DMS79 treated with DMSO at 0.1 percent for 48 hours (cell line): ENCODE measurements around the gene ULK2.
A peak's percentile ranks its signal among the peaks of the same experiment; 100 is the strongest.
"Not testable (repeated sequence)": the region's sequence is repeated elsewhere in the genome, so short reads cannot be mapped to it uniquely, and the experiment has no call there.

ENCODE experiments used
- DNase-seq: peaks from one replicate; lab custom pipeline; 2025; lab: John Stamatoyannopoulos, UW

ULK2 gene

GRCh38 chr17:19766421-19767270, 101.1 kb downstream of the ULK2 start:
- peak; percentile 20 for DNase-seq

DNA sequence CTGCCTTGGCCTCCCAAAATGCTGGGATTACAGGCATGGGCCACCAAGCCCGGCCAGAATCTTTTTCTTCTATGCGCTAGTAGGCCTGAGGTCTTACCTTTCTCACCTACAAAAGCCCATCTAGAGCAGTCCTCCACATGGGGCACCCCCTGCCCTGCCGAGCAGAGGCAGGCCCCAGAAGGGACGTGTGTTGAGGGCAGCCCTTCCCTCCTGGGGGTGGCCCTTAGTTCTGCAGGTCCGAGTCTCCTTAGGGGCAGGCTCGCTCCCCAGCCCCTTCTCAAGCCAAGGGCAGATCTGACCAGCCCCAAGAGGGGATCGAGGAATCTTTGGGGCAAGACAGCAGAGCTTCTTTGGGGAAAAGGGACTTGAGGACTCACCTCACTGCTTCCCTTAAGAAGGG, 101.7 kb downstream of the ULK2 start:
- DNase-seq: no peak

DNA sequence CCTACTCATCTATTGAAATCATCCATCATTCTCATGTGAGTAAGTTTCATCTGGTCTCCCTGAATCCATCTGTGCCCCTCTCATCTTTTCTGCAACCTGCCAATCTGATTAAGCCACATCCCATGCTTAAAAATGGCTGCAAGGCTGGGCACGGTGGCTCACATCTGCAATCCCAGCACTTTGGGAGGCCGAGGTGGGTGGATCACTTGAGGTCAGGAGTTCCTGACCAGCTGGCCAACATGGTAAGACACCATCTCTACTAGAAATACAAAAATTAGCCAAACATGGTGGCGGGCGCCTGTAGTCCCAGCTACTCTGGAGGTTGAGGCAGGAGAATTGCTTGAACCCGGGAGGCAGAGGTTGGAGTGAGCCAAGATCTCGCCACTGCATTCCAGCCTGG, 103.7 kb downstream of the ULK2 start:
- DNase-seq: not testable (repeated sequence)

- no peak for DNase-seq
Measured at GRCh38 chr17:19763416-19763815, 104.3 kb downstream of the ULK2 start.

GRCh38 chr17:19762515-19762961, 105.2 kb downstream of the ULK2 start:
- no peak for DNase-seq

DNA sequence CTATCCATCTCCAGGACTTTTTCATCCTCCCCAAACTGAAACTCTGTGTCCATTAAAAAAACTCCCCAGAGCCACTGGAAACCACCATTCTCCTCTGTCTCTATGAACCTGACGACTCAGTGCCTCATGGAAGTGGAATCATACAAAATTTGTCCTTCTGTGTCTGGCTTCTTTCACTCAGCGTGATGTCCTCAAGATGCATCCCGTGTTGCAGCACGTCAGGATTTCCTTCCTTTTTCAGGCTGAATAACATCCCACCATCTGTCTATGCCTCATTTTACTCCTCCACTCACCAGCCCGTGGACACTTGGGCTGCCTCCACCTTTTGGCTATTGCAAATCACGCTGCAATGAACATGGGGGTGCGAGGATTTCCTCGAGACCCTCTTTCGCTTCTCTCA, 107.0 kb downstream of the ULK2 start:
- no peak for DNase-seq

DNA sequence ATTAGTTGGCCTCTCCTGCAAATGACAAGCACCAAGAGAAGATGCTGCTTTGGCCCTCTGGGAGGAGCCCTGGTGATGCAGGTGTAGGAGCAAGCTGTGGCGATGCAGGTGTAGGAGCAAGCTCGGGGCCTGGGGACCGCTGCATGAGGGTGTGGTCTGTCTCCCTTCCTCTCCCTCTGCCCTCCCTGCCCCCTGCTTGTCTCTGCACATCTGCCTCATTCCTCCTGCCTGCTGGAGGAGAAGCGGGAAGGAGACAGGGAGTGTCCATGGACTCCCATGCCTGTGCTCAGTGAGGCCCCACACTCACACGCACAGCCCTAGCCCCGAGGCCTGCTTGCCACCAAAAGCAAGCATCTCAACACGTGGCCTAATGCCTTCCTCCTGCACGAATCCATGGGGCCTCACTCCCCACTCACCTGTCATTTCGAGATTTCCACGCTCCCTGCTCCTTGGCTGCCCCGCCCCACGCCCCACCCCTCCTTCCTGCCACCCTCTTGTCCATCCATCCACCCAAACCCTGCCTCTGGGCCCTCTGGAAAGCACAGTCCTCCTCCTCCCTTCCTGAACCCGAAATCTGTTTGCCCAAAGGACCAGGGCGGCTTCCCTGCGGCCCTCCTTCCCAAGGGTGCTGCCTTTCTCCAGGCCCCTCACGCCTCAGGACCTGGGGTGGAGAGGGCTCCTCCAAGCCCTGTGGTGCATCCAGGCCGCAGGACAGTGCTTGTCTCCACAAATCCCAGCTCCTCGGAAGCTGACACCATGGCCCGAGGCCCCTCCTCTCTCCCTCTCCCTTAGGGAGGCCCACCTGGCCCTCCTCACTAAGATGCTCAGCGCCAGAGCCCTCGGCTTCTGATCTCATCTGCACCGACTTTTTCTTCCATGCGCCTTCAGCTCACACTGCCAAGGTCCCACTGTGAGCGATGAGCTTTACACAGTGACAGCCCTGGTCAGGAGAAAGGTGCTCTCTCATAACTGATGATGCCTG, 107.9 kb downstream of the ULK2 start:
- DNase-seq: no peak

GRCh38 chr17:19757536-19758180, 110.1 kb downstream of the ULK2 start:
- DNase-seq: no peak

GRCh38 chr17:19756546-19756945, 111.2 kb downstream of the ULK2 start:
- no peak for DNase-seq

DNA sequence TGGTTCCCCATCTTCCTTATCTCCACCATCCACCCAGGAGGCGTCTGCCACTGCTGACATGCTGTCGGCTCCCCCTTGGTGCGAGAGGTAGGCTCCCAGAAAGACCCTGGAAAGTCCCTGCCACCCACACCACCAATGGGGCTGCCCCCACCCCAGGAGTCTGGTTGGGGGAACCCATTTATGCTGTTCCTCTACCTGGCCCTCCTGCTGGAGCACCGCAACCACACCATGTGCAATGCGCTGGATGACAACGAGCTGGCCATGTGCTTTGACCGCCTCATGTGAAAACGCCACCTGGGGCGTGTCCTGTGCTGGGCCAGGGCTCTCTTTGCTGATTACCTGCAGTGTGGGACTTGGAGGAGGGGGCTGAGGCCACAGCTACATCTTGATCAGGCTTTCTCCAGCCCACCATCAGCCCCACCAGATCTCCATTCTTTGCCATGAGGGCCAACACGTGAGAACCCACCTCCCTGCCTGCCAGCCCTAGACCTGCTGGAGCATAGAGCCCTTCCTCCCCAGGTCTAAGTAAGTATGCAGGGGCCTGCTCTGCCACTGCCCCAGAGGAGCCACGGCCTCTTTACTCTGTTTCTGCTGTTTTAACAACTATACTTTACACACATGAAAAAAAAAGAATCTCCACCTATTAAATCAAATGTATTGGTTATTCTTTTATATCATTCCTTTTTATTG, 111.8 kb downstream of the ULK2 start:
- no peak for DNase-seq

DNA sequence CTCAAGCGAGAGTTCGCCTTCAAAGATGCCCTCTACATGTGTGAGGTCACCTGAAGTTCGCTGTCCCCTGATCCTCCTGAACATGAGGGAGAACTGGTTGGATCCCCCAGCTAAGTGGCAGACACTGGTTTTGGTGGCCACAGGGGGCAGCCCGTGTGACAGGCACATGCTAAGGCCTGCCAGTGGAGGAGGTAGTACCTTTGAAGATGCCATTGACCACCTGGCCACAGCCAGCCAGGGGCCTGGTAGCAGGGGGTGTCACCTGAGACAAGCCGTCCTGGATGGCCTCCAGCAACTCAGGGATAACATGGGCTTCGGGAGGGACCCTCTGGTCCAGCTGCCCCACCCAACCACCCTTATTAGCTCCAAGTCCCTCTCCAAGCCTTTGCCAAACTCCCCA, 112.3 kb downstream of the ULK2 start:
- no peak for DNase-seq

DNA sequence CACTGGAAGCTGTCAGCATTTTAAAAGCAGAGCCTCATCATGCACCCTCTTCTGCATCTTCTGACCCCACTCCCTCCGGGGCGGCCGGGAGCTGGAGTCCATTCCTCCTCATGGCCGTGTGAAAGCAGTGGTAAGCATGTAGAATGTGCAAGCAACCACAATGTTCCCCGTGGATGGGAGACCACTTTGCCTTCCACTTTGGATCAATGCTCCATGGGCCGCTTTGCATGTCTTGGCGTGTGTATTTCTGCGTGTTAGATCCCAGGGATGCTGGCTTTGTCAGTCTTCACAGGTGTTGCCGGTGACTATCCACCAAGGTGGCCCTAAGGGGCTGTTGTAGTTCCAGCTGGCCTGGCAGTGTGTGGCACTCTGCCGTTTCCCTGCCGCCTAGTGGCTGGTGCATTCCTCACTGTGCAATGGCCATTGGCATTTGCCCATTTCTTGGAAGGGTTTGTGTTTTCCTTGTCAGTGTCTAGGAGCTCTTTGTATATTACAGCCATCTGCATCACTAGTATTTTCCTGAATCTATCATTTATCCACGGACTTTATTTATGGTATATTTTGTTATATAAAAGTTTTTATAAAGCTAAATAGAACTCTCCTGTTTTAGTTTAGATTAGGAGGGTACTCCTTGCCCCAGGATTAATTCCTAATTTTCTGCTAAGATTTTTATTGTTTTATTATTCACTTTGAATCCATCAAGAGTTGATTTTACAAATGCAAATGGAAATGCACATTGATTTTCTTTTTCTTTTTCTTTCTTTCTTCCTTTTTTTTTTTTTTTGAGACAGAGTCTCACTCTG, 113.9 kb downstream of the ULK2 start:
- peak; percentile 54 for DNase-seq

- peak; percentile 53 for DNase-seq
Measured at GRCh38 chr17:19753051-19753509, 114.7 kb downstream of the ULK2 start.

- DNase-seq: no peak
Measured at GRCh38 chr17:19752216-19753050, 115.3 kb downstream of the ULK2 start.

DNA sequence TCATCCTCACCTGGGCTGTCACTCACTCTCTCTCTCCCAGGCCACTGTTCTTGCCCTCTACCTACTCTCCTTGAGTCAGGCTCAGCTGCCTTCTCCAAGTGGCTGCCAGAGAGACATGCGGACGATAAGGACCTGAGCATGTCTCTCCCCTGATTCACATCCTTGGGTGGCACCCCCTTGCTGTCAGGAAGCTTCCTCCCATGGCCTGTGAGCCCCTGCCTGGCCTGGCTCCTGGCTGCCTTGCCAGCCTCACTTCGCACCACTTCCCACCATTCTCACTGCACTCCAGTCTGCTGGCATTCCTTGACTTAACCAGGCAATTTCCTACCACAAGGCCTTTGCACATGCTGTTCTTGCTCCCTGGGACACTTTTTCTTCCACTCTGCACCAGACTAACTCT, 116.9 kb downstream of the ULK2 start:
- no peak for DNase-seq

GRCh38 chr17:19750020-19750572, 117.6 kb downstream of the ULK2 start:
- DNase-seq: no peak

GRCh38 chr17:19748807-19749193, 118.9 kb downstream of the ULK2 start:
- no peak for DNase-seq

- no peak for DNase-seq
Measured at GRCh38 chr17:19747829-19748806, 119.6 kb downstream of the ULK2 start, which contains the start of gene ALDH3A1. ALDH3A1 (minus strand) TSS chr17:19748298; CDS start chr17:19745129, 3,169 bp downstream.
